ENCODE data around the gene CUL9. TPM values are rescaled to one million over a fixed set of nuclear protein-coding genes. Genes with fewer than 3 reads are reported as not detected.

Gene CUL9
- total RNA-seq, 1 donor from 2014 or later = 37.4 TPM

DNA sequence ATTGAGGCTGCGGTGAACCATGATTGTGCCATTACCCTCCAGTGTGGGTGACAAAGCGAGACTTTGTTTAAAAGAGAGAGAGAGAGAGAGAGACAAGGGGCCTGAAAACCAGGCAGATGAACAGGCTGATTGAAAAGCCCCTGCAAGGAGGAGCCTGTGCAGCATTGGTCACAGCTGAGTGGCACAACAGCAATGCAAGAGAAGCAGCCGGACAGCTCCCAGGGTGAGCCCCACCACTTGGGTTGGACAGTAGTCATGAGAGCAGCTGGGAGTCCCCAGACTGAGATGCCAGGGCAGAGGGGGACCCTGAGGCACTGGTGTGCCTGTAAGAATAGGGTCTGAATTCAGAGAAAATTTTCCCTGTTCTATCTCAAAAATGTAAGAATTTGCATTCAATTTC, 37.1 kb downstream of the CUL9 start:
- TF ChIP-seq, protein P1, sequence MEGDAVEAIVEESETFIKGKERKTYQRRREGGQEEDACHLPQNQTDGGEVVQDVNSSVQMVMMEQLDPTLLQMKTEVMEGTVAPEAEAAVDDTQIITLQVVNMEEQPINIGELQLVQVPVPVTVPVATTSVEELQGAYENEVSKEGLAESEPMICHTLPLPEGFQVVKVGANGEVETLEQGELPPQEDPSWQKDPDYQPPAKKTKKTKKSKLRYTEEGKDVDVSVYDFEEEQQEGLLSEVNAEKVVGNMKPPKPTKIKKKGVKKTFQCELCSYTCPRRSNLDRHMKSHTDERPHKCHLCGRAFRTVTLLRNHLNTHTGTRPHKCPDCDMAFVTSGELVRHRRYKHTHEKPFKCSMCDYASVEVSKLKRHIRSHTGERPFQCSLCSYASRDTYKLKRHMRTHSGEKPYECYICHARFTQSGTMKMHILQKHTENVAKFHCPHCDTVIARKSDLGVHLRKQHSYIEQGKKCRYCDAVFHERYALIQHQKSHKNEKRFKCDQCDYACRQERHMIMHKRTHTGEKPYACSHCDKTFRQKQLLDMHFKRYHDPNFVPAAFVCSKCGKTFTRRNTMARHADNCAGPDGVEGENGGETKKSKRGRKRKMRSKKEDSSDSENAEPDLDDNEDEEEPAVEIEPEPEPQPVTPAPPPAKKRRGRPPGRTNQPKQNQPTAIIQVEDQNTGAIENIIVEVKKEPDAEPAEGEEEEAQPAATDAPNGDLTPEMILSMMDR (IDR thresholded peaks at IDR 0.05) = no peak
- Histone ChIP-seq H3K4me1 (no peaks in the 10 kb centered on the region), H3K36me3 (peaks cover 61% of the 10 kb centered on the region), H3K9me3 (no peaks in the 10 kb centered on the region), H3K27ac (no peak overlapping the region), H3K4me3 (no peak overlapping the region), H3K27me3 (no peaks in the 10 kb centered on the region)
- DNase-seq (no peak), ATAC-seq (no peak)
- intact Hi-C loops (cut with DNase I) = no loop called here

DNA sequence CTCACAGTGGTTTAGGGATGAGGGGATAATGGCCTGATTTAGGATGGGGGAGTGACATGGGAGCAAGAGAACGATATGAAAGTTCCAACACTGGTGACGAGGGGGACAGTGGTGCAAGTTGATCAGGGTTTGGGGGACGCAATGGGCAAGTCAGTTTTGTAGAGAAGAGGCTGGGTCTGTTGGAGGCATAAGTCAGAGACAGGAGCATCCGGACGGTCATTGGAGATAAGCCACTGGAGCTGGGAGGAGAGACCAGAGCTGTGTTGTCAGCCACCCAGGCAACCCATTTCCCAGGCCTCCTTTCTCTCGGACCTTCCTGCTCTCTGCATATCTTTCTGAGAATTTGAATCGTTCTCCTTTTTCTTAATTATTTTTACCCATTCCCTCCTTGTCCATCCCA, 37.8 kb downstream of the CUL9 start:
- no peaks in the 10 kb centered on the region for H3K9me3 ChIP-seq
- peaks cover 61% of the 10 kb centered on the region for H3K36me3 ChIP-seq
- DNase-seq = no peak
- no peaks in the 10 kb centered on the region for H3K27me3 ChIP-seq
- H3K4me1 ChIP-seq = peaks cover 5% of the 10 kb centered on the region
- TF ChIP-seq, protein P1 (IDR thresholded peaks at IDR 0.05) = no peak
- H3K27ac ChIP-seq = no peak overlapping the region
- no peak for ATAC-seq
- intact Hi-C loops (cut with DNase I) = no loop called here
- no peak overlapping the region for H3K4me3 ChIP-seq

DNA sequence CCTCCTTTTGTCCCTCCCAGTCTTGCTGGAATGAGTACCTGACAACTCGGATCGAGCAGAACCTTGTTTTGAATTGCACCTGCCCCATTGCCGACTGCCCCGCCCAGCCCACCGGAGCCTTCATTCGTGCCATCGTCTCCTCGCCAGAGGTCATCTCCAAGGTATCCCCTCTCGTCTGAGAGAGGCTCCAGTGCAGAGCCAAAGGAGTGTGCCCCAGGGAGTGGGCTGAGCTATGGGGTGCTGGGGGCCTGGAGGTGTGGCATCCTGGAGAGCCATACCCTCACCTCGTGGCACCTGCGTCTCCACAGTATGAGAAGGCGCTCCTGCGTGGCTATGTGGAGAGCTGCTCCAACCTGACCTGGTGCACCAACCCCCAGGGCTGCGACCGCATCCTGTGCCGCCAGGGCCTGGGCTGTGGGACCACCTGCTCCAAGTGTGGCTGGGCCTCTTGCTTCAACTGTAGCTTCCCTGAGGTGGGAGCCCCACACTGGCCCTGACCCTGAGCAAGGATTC, 38.5 kb downstream of the CUL9 start:
- TF ChIP-seq, protein P1 (IDR thresholded peaks at IDR 0.05) = no peak
- peaks cover 7% of the 10 kb centered on the region for H3K4me1 ChIP-seq
- H3K36me3 ChIP-seq = peaks cover 54% of the 10 kb centered on the region
- no peak overlapping the region for H3K27ac ChIP-seq
- no peak for ATAC-seq
- H3K27me3 ChIP-seq = no peaks in the 10 kb centered on the region
- intact Hi-C loops (cut with DNase I) = no loop called here
- peak; percentile 50 for DNase-seq
- H3K9me3 ChIP-seq = no peaks in the 10 kb centered on the region
- no peak overlapping the region for H3K4me3 ChIP-seq

DNA sequence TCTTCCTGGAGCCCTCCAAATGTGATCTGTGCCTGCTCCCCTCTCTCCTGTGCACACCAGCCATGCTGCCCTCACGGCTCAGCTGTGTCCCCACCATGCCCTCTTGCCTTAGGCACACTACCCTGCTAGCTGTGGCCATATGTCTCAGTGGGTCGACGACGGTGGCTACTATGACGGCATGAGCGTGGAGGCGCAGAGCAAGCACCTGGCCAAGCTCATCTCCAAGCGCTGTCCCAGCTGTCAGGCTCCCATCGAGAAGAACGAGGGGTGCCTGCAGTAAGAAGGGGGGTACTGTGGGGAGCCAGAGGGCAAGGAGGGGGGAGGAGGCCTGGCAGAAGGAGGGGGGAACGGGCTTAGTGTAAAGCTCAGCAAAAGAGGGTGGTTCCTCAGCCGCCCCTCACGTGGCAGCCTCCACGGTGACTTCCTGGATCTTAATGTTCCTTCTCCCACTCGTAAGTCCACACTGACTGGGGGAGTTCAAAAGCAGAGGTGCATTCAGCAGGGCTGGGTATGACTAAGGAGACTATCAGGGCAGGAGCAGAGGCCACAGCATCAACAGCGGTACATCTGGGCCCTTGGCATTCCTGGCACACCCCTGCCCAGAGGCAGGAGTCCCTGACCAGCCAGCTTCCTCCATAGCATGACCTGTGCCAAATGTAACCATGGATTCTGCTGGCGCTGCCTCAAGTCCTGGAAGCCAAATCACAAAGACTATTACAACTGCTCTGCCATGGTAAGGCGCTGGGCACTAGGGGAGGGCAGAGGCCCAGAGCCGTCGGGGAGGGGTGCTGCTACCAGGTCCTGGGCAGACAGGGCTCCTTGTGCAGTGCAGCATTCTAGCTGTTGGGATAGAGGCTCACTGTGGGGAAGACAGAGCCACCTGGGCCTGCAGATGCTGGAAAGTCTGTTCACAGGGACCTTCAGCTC, 39.3 kb downstream of the CUL9 start:
- intact Hi-C loops (cut with DNase I) = no loop called here
- TF ChIP-seq, protein P1 (IDR thresholded peaks at IDR 0.05) = no peak
- ATAC-seq (no peak), DNase-seq (peak; percentile 34)
- peaks cover 46% of the 10 kb centered on the region for H3K36me3 ChIP-seq
- H3K4me3 ChIP-seq = no peak overlapping the region
- H3K27ac ChIP-seq = no peak overlapping the region
- no peaks in the 10 kb centered on the region for H3K27me3 ChIP-seq
- peaks cover 7% of the 10 kb centered on the region for H3K4me1 ChIP-seq
- H3K9me3 ChIP-seq = no peaks in the 10 kb centered on the region

DNA sequence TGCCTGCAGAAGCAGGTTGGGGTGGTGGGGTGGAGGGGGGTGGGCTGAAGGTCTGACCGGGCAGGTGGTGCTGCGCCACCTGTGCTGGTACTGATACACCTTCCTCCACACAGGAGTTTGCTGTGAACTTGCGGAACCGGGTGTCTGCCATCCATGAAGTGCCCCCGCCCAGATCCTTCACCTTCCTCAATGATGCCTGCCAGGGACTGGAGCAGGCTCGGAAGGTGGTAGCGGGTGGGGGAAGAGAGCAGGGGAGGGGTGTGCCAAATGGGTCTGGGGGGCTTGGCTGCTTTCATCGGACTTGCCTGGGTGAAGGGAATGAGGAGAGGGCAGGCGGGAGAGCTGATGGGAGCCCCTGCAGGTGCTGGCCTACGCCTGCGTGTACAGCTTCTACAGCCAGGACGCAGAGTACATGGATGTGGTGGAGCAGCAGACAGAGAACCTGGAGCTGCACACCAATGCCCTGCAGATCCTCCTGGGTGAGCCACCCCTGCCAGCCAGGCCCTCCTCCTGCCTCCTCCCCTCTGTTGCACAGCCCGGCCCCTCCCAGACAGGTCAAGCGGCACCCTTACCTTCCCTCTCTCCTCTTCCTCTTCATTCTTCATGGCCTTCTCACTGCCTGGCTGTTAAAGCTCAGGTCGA, 40.5 kb downstream of the CUL9 start:
- intact Hi-C loops (cut with DNase I) = no loop called here
- ATAC-seq (no peak), DNase-seq (no peak)
- H3K27me3 ChIP-seq = no peaks in the 10 kb centered on the region
- no peak overlapping the region for H3K27ac ChIP-seq
- H3K4me3 ChIP-seq = no peak overlapping the region
- peaks cover 7% of the 10 kb centered on the region for H3K4me1 ChIP-seq
- no peaks in the 10 kb centered on the region for H3K9me3 ChIP-seq
- TF ChIP-seq, protein P1 (IDR thresholded peaks at IDR 0.05) = no peak
- peaks cover 33% of the 10 kb centered on the region for H3K36me3 ChIP-seq

Data from upper lobe of right lung (tissue), 1 donor.